Measurements from ENCODE around the gene RGS12.
A peak's percentile ranks its signal among the peaks of the same experiment; 100 is the strongest.

Gene RGS12

GRCh38 chr4:3292571-3293400 is at the start of gene RGS12:
TSS of gene RGS12 (plus strand) at chr4:3293021. CDS start at chr4:3316171, 23,150 bp downstream.
- H3K27me3 ChIP-seq (ENCODE audit: control insufficient read depth in 1 of 2, insufficient read depth in 2 of 2, low read length in 2 of 2): peaks cover 0 to 2% of the 10 kb centered on the region in 2 donors
- no peaks in the 10 kb centered on the region for H3K36me3 ChIP-seq (ENCODE audit: control insufficient read depth in 1 of 2, insufficient read depth in 2 of 2, low read length in 2 of 2)
- peak within 1 kb of the TSS; percentile 76 to 80 for H3K4me3 ChIP-seq (ENCODE audit: low read depth in 1 of 2, low read length in 2 of 2)
- peaks cover 0 to 21% of the 10 kb centered on the region in 2 donors for H3K4me1 ChIP-seq (ENCODE audit: control insufficient read depth in 1 of 2, insufficient read depth in 2 of 2, low read length in 2 of 2)
- no peaks in the 10 kb centered on the region for H3K9me3 ChIP-seq (ENCODE audit: control insufficient read depth in 1 of 2, low read length in 2 of 2)
- H3K27ac ChIP-seq (ENCODE audit: low read depth, low read length): peak within 1 kb of the TSS; percentile 81
- peak within 1 kb of the TSS; percentile 70 to 77 for H3K9ac ChIP-seq (ENCODE audit: low read depth in 1 of 2, low read length in 2 of 2)

GRCh38 chr4:3243136-3243780 is 49.6 kb upstream of the RGS12 start:
- Histone ChIP-seq H3K4me3 (ENCODE audit: low read depth in 1 of 2, low read length in 2 of 2) (no peak overlapping the region), H3K9me3 (ENCODE audit: control insufficient read depth in 1 of 2, low read length in 2 of 2) (no peaks in the 10 kb centered on the region), H3K27ac (ENCODE audit: low read depth, low read length) (no peak overlapping the region), H3K27me3 (ENCODE audit: control insufficient read depth in 1 of 2, insufficient read depth in 2 of 2, low read length in 2 of 2) (no peaks in the 10 kb centered on the region), H3K9ac (ENCODE audit: low read depth in 1 of 2, low read length in 2 of 2) (no peak overlapping the region), H3K36me3 (ENCODE audit: control insufficient read depth in 1 of 2, insufficient read depth in 2 of 2, low read length in 2 of 2) (peaks cover 0 to 34% of the 10 kb centered on the region in 2 donors), H3K4me1 (ENCODE audit: control insufficient read depth in 1 of 2, insufficient read depth in 2 of 2, low read length in 2 of 2) (no peaks in the 10 kb centered on the region)

- Histone ChIP-seq H3K36me3 (ENCODE audit: control insufficient read depth in 1 of 2, insufficient read depth in 2 of 2, low read length in 2 of 2) (peaks cover 0 to 30% of the 10 kb centered on the region in 2 donors), H3K27me3 (ENCODE audit: control insufficient read depth in 1 of 2, insufficient read depth in 2 of 2, low read length in 2 of 2) (no peaks in the 10 kb centered on the region)
Observed at GRCh38 chr4:3244002-3244401, 48.8 kb upstream of the RGS12 start.

GRCh38 chr4:3244747-3245146 is 48.1 kb upstream of the RGS12 start:
- Histone ChIP-seq H3K36me3 (ENCODE audit: control insufficient read depth in 1 of 2, insufficient read depth in 2 of 2, low read length in 2 of 2) (peaks cover 0 to 23% of the 10 kb centered on the region in 2 donors), H3K27ac (ENCODE audit: low read depth, low read length) (no peak overlapping the region), H3K9me3 (ENCODE audit: control insufficient read depth in 1 of 2, low read length in 2 of 2) (no peaks in the 10 kb centered on the region), H3K27me3 (ENCODE audit: control insufficient read depth in 1 of 2, insufficient read depth in 2 of 2, low read length in 2 of 2) (no peaks in the 10 kb centered on the region), H3K9ac (ENCODE audit: low read depth in 1 of 2, low read length in 2 of 2) (no peak overlapping the region), H3K4me1 (ENCODE audit: control insufficient read depth in 1 of 2, insufficient read depth in 2 of 2, low read length in 2 of 2) (no peaks in the 10 kb centered on the region), H3K4me3 (ENCODE audit: low read depth in 1 of 2, low read length in 2 of 2) (no peak overlapping the region)

More at GRCh38 chr4:3244002-3244401, 48.8 kb upstream of the RGS12 start:
- no peak overlapping the region for H3K27ac ChIP-seq (ENCODE audit: low read depth, low read length)
- no peak overlapping the region for H3K9ac ChIP-seq (ENCODE audit: low read depth in 1 of 2, low read length in 2 of 2)
- H3K9me3 ChIP-seq (ENCODE audit: control insufficient read depth in 1 of 2, low read length in 2 of 2): no peaks in the 10 kb centered on the region
- H3K4me1 ChIP-seq (ENCODE audit: control insufficient read depth in 1 of 2, insufficient read depth in 2 of 2, low read length in 2 of 2): no peaks in the 10 kb centered on the region
- H3K4me3 ChIP-seq (ENCODE audit: low read depth in 1 of 2, low read length in 2 of 2): no peak overlapping the region

- H3K27ac ChIP-seq (ENCODE audit: low read depth, low read length): no peak overlapping the region
- H3K9me3 ChIP-seq (ENCODE audit: control insufficient read depth in 1 of 2, low read length in 2 of 2): no peaks in the 10 kb centered on the region
- H3K9ac ChIP-seq (ENCODE audit: low read depth in 1 of 2, low read length in 2 of 2): no peak overlapping the region
- no peaks in the 10 kb centered on the region for H3K4me1 ChIP-seq (ENCODE audit: control insufficient read depth in 1 of 2, insufficient read depth in 2 of 2, low read length in 2 of 2)
- H3K27me3 ChIP-seq (ENCODE audit: control insufficient read depth in 1 of 2, insufficient read depth in 2 of 2, low read length in 2 of 2): no peaks in the 10 kb centered on the region
- no peak overlapping the region for H3K4me3 ChIP-seq (ENCODE audit: low read depth in 1 of 2, low read length in 2 of 2)
- H3K36me3 ChIP-seq (ENCODE audit: control insufficient read depth in 1 of 2, insufficient read depth in 2 of 2, low read length in 2 of 2): peaks cover 0 to 14% of the 10 kb centered on the region in 2 donors
Observed at GRCh38 chr4:3245676-3246075, 47.1 kb upstream of the RGS12 start.

- Histone ChIP-seq H3K9ac (ENCODE audit: low read depth in 1 of 2, low read length in 2 of 2) (no peak overlapping the region), H3K27me3 (ENCODE audit: control insufficient read depth in 1 of 2, insufficient read depth in 2 of 2, low read length in 2 of 2) (no peaks in the 10 kb centered on the region), H3K4me3 (ENCODE audit: low read depth in 1 of 2, low read length in 2 of 2) (no peak overlapping the region), H3K36me3 (ENCODE audit: control insufficient read depth in 1 of 2, insufficient read depth in 2 of 2, low read length in 2 of 2) (peaks cover 0 to 5% of the 10 kb centered on the region in 2 donors), H3K27ac (ENCODE audit: low read depth, low read length) (no peak overlapping the region), H3K9me3 (ENCODE audit: control insufficient read depth in 1 of 2, low read length in 2 of 2) (no peaks in the 10 kb centered on the region), H3K4me1 (ENCODE audit: control insufficient read depth in 1 of 2, insufficient read depth in 2 of 2, low read length in 2 of 2) (no peaks in the 10 kb centered on the region)
Observed at GRCh38 chr4:3246458-3247398, 46.1 kb upstream of the RGS12 start.

- H3K4me1 ChIP-seq (ENCODE audit: control insufficient read depth in 1 of 2, insufficient read depth in 2 of 2, low read length in 2 of 2): no peaks in the 10 kb centered on the region
- no peaks in the 10 kb centered on the region for H3K9me3 ChIP-seq (ENCODE audit: control insufficient read depth in 1 of 2, low read length in 2 of 2)
- H3K27me3 ChIP-seq (ENCODE audit: control insufficient read depth in 1 of 2, insufficient read depth in 2 of 2, low read length in 2 of 2): no peaks in the 10 kb centered on the region
- H3K9ac ChIP-seq (ENCODE audit: low read depth in 1 of 2, low read length in 2 of 2): no peak overlapping the region
- H3K27ac ChIP-seq (ENCODE audit: low read depth, low read length): no peak overlapping the region
- H3K4me3 ChIP-seq (ENCODE audit: low read depth in 1 of 2, low read length in 2 of 2): no peak overlapping the region
- H3K36me3 ChIP-seq (ENCODE audit: control insufficient read depth in 1 of 2, insufficient read depth in 2 of 2, low read length in 2 of 2): no peaks in the 10 kb centered on the region
Observed at GRCh38 chr4:3247399-3248177, 45.2 kb upstream of the RGS12 start.

- H3K9ac ChIP-seq (ENCODE audit: low read depth in 1 of 2, low read length in 2 of 2): no peak overlapping the region
- no peak overlapping the region for H3K4me3 ChIP-seq (ENCODE audit: low read depth in 1 of 2, low read length in 2 of 2)
- H3K9me3 ChIP-seq (ENCODE audit: control insufficient read depth in 1 of 2, low read length in 2 of 2): no peaks in the 10 kb centered on the region
- H3K4me1 ChIP-seq (ENCODE audit: control insufficient read depth in 1 of 2, insufficient read depth in 2 of 2, low read length in 2 of 2): no peaks in the 10 kb centered on the region
- no peaks in the 10 kb centered on the region for H3K27me3 ChIP-seq (ENCODE audit: control insufficient read depth in 1 of 2, insufficient read depth in 2 of 2, low read length in 2 of 2)
- no peaks in the 10 kb centered on the region for H3K36me3 ChIP-seq (ENCODE audit: control insufficient read depth in 1 of 2, insufficient read depth in 2 of 2, low read length in 2 of 2)
- no peak overlapping the region for H3K27ac ChIP-seq (ENCODE audit: low read depth, low read length)
Observed at GRCh38 chr4:3248178-3248480, 44.7 kb upstream of the RGS12 start.

- Histone ChIP-seq H3K36me3 (ENCODE audit: control insufficient read depth in 1 of 2, insufficient read depth in 2 of 2, low read length in 2 of 2) (no peaks in the 10 kb centered on the region), H3K27ac (ENCODE audit: low read depth, low read length) (no peak within 1 kb of the TSS), H3K4me1 (ENCODE audit: control insufficient read depth in 1 of 2, insufficient read depth in 2 of 2, low read length in 2 of 2) (no peaks in the 10 kb centered on the region), H3K4me3 (ENCODE audit: low read depth in 1 of 2, low read length in 2 of 2) (no peak within 1 kb of the TSS), H3K9me3 (ENCODE audit: control insufficient read depth in 1 of 2, low read length in 2 of 2) (no peaks in the 10 kb centered on the region), H3K9ac (ENCODE audit: low read depth in 1 of 2, low read length in 2 of 2) (no peak within 1 kb of the TSS), H3K27me3 (ENCODE audit: control insufficient read depth in 1 of 2, insufficient read depth in 2 of 2, low read length in 2 of 2) (no peaks in the 10 kb centered on the region)
Observed at GRCh38 chr4:3248811-3249661, 43.8 kb upstream of the RGS12 start, which contains the start of gene MSANTD1. TSS of gene MSANTD1 (plus strand) at chr4:3249159. CDS start at chr4:3249223, 64 bp downstream.
